Hindlimb muscle (tissue), 1 donor: ENCODE data around the gene ABCA1. TPM values are rescaled to one million over a fixed set of nuclear protein-coding genes. Genes with fewer than 3 reads are reported as not detected.
A peak's percentile ranks its signal among the peaks of the same experiment; 100 is the strongest.
"Not testable (repeated sequence)": the region's sequence is repeated elsewhere in the genome, so short reads cannot be mapped to it uniquely, and the experiment has no call there.

Source experiments
- DNase-seq: peaks from one replicate; pipeline ENCODE4 v3.0.0-alpha.2; 2013
- polyA plus RNA-seq: library from polyadenylated mRNA; unstranded; fragments of 120-200 nt; gene quantifications from one replicate; pipeline ENCODE4 v1.2.1, GENCODE V29; 2013; ENCODE audit not compliant: insufficient read length

The ABCA1 gene, protein sequence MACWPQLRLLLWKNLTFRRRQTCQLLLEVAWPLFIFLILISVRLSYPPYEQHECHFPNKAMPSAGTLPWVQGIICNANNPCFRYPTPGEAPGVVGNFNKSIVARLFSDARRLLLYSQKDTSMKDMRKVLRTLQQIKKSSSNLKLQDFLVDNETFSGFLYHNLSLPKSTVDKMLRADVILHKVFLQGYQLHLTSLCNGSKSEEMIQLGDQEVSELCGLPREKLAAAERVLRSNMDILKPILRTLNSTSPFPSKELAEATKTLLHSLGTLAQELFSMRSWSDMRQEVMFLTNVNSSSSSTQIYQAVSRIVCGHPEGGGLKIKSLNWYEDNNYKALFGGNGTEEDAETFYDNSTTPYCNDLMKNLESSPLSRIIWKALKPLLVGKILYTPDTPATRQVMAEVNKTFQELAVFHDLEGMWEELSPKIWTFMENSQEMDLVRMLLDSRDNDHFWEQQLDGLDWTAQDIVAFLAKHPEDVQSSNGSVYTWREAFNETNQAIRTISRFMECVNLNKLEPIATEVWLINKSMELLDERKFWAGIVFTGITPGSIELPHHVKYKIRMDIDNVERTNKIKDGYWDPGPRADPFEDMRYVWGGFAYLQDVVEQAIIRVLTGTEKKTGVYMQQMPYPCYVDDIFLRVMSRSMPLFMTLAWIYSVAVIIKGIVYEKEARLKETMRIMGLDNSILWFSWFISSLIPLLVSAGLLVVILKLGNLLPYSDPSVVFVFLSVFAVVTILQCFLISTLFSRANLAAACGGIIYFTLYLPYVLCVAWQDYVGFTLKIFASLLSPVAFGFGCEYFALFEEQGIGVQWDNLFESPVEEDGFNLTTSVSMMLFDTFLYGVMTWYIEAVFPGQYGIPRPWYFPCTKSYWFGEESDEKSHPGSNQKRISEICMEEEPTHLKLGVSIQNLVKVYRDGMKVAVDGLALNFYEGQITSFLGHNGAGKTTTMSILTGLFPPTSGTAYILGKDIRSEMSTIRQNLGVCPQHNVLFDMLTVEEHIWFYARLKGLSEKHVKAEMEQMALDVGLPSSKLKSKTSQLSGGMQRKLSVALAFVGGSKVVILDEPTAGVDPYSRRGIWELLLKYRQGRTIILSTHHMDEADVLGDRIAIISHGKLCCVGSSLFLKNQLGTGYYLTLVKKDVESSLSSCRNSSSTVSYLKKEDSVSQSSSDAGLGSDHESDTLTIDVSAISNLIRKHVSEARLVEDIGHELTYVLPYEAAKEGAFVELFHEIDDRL (N-terminal part only)
- 6.4 TPM for polyA plus RNA-seq

DNA sequence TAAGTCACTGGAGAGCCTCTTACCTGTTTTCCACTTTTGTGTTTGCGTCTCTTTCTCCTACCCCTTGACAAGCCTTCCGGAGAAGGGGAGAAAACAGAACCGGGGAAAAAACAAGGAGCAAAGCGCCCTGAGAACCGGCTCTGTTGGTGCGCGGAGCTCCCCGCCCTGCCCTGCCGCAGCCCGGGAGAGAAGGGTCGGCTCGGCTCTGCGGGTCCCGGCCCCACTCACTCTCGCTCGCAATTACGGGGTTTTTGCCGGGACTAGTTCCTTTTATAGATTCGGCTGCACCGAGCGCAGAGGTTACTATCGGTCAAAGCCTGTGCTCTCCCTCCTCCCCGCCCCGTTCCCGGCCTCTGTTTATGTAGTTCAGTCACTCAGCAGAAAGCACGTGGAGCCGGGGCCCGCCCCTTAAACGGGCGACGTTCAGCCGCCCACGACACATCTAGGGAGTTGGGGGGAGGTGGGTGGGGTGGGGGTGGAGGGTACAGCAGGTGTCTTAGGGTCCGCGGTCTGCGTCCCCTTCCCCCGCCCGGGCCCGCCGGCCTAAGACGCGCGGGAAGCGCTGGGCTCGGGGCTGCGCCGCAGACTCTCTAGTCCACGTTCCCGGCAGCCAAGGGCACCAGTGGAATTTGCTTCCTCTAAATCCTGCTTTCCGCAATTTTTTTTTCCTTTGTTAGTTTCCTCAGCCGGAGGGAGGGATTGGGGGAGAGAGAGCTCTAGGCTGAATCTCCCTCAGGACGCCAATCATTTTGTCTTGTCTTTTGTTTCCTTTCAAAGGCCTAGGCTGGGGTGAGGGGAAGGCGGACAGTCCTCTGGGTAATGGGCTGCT lies at the start of gene ABCA1:
Gene ABCA1 (minus strand): TSS at position 244 of the 829 bp plus-strand sequence. CDS start 24,476 bp downstream, outside the sequence.
- DNase-seq = peak; percentile 91

DNA sequence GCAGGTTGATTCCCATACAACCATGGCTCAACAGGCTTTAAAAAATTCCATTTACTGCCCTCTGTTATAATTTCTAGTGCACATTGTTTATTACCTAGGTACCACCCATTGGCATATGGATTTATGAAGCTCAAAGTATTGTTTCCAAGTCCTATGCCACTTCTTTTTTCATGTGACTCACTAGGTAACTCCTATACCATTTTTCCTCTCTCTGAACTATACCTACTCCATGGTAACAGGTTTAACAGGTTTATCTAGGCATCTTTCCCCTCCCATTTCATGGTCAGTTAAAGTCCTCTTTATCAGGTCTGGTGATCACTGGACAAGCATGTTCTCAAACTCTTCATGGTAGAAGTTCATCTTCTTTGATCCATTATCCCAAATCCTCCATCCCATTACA lies 49.6 kb upstream of the ABCA1 start:
- DNase-seq = no peak

DNA sequence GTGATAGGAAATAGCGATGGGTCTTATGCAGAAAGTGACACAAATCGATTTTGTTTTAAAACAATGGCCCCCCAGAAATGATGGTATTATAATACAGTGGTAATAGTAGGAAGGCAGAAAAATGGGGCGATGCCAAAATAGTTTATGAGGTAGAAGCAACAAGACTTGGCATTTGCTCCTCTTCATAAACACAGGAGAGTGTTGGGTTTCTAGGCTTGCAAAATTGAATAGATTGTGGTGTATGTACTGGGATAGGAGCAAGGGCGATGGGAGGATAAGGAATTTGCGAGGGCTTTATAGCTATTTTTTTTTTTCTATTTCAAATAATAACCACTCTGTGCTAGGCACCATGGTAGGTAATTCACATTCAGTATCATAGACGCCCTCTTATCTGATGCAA lies 49.2 kb upstream of the ABCA1 start:
- DNase-seq = no peak

DNA sequence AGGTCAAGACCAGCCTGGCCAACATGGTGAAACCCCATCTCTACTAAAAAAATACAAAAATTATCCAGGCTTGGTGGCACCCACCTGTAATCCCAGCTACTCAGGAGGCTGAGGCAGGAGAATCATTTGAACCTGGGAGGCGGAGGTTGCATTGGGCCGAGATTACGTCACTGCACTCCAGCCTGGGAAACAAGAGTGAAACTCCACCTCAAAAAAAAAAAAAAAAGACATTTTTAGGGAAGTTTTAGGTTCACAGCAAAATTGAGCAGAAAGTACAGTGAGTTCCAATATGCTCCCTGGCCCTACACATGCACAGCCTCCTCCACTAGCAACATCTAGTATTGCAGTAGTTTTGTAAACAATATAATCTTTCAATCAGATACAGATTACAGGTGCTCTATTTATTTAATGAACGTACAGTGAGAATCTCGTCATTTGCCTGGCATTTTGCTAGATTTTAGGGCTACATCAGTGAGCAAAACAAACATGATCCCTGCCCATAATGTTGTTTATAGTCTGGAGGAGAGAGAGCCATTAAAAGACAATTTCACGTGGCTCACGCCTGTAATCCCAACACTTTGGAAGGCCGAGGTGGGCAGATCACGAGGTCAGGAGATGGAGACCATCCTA lies 48.1 kb upstream of the ABCA1 start:
- DNase-seq = not testable (repeated sequence)

DNA sequence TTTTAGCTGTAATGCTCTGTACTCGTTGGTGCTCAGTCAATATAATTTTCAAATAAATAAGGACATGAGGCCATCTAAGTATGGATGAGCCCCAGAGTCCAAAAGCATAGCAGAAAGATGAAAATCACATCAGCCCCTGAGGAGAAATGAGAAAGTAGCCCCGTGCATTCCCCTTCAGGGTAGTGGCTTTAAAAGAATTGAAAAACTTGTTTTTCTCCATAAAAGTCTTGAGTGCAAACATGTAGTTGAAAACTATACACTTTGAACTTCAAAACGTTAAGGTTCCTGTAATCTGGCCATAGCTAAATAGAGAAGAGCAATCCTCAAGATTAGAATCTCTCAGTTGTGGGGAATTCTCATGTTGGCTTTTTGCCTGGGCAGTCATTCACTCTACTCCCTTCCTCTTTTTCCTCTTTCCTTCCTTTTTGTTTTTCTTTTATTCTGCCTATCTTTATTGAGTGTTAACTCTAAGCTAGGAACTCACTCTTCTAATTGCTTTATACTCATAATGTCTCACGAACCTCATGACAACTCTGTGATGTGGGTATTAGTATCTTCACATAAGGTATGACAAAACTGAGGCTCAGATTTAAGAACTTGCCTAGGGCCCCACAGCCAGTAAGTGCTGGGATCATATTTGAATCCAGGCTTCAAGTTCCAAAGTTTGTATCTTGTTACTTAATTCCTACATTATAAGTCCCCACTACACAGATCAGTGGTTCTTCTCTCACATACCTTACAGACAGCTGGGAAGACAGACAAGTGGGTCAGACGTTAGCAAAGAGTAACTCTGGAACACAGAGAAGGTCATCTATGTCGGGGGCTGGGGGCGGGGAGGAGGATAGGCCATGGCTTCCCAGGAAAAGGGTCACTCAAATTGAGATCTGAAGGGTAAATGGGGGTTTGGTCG lies 46.4 kb upstream of the ABCA1 start:
- no peak for DNase-seq

DNA sequence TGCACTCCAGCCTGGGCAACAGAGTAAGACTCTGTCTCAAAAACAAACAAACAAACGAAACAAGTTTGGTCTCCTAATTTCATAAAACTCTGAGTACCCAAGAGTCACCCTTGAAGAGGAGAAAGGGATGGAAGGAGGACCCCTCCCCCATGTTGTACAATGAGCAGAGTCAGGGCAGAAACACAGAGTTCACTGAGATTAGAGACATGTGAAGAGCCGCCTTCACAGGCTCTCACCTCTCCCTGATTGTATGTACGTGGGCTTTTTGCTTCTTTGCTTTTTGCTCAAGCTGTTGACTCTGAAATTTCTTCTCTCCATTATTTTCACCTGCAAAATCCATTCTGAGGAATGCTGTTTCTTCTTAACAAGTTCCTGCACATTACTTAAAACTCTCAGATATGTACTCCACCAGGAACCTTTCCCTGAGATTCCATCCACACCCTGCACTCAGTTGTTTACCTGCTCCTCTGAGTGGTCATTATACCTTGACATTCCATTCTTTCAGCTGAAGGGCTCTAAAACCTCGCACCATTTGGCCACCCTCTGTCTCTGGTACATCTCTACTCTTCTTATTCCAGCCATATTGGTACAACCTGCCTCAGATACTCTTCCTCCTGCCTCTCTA lies 44.4 kb upstream of the ABCA1 start:
- DNase-seq = no peak

DNA sequence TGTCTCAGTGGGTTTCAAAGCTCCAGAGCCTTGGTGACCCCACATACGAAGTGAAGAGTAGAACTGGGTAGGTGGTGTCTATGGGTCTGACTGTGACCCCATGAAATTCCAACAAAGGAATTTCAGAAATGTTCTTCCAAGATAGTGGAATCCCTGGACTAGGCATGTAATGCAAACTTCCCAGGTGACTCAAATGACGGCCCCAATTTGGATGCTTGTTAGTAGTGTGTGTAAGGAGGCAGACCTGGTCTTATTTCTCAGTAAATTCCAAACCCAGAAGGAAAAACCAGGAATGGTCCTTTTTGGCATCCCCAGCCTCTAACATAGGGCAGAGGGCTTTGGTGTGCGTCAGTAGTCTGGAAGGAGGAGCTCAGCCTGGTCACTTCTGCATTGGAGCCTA lies 43.6 kb upstream of the ABCA1 start:
- no peak for DNase-seq

DNA sequence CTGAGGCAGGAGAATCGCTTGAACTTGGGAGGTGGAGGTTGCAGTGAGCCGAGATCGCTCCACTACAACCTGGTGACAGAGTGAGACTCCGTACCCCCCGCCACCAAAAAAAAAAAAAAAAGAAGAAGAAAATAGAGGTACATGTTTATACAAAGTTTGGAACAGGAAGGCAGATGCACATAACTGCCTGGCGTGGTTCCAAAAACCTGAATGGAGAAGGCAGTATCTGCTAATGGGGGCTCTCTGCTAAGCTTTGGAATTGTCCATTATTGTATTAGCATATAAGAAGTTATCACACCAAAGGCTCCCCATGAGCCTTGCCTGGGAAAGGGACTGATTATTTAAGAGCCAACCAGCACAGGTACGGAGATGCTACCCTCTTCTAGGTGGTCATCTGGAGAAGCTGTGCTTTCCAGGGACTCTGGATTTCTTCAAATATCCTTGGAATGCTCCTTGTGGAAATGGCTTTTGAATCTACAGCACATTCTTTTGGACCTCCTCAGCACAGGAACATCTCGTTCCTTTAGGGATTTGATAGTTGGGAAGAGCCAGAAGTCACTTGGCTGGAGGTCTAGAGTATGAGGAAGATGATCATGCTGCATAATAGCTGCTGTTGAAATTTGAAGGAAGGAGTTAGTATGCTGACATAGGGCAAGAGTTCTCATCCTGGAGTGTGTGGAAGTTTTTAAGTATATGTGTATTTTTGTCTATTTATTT lies 42.5 kb upstream of the ABCA1 start:
- peak; percentile 14 for DNase-seq

DNA sequence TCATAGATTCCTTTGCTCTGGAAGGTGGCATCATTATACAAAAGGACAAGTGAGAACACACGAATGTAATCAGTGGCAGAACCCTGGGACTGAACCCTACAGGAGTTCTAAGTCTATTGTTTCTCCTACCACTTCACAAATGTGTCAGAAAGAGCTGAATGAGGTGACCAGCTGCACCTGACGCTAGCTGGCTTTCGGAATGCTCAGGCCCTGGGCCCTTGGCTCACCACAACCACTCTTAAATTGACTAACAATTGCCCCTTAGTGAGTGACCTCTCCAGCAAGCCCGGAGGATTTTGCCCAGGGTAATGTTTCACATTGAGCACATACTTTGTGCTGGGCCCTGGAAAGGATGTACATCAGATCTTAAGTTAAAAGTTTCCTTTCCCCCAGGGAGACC lies 41.2 kb upstream of the ABCA1 start:
- DNase-seq = no peak

DNA sequence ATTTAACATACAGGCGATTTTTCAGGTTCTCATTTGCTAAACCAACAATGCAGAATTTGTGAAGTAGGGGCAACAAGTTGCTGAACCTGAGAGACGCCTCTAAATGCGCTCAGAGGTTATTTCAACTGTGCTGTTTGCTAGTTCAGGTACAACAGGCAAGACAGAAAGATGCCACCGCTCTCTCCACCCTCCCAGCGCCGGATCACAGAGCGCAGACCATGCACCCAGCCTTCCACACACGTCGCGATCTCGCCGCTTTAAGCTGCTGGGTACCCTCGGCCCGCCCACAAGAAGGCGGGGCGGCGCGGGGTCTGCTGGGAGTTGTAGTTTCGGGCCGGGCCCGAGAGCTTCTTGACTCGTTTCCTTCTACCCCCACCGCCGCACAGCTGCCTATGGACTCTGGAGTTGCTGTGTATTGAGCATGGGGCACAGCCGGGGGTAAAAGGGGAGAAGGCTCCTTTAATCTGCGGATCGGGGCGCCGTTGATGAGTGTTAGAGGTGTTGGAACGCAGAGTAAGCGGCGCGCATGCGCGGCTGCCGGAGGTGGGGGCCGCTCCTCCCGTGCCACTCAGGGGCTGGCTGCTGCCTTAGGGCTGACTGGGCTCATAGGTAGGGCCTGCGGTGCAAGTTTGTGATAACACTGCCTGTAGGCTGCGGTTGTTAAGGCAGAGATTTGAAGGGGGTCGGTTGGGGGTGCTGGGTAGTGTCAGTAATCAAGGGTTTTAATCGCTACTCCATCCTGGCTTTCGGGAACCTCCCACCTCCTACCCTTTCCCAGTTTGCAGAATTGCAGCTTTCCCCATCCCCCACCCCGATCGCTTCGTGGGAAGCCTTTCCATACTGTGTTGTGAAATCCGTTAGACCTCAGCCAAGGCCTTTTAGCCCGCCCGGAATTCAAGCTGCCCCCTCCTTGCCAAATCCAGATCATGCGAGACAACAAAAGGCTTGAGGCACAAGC lies 40.3 kb upstream of the ABCA1 start:
- DNase-seq = peak; percentile 90

DNA sequence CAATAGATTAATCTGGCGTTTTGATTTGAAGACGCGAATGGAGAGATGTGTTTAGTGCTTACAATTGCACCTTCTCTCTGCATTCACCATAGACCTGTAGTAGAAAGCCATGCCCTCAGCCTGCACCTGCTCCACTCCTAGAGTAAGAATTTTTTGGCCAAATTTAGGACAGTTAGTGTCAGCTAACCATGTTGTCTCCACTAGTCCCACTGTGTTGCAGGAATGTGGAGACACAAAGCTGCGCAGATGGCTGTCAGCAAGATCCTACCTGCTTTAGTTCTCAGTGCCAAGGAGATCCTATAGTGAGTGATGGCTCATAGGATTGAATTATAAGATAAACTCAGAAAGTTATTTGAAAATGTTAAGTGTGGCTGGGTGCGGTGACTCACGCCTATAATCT lies 35.1 kb upstream of the ABCA1 start:
- DNase-seq = no peak

DNA sequence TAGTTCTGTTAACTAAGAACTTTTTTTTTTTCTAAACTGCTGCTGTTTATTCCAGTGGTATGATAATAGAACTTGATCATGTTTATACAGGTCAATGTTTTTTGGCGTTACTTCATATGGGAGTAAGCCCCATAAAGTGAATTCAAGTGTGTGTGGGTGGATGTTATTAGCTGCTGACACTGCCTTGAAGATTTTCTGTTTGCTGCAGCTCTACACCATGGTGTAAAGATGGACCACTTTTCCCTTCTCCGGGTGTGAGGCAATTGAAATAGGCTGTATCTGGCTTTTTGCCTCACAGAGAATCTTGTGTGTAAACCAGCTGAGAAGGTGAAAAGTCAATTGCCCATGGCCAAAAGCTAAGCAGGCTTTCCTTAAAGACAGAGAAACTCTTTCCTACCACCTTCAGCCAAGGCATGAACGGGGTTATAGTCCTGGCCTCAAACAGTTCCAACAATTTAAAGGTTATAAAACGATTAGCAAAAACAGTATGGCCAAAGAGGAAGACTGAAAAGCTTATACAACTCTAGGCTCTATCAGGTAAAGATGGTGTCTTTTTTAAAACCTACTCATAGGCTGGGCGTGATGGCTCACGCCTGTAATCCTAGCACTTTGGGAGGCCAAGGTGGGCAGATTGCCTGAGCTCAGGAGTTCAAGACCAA lies 33.9 kb upstream of the ABCA1 start:
- DNase-seq = no peak

DNA sequence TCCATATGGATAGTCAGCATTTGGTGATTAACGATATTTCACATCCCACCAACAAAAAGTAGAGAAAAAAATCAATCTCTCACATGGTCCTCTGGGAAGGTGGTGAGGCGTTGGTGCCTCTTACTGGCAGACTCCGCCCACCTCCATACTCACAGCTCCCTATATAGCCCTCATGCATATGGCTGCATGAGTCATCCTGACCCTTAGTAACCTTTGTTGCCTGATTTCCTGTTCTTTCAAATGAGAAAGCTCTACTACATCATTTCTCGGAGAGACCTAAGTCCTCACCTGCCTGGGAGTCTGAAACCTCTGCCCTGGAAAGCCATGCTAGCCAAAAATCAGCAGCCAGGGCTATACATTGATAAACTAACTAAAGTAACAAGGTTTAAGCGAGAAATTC lies 33.3 kb upstream of the ABCA1 start:
- DNase-seq = no peak

DNA sequence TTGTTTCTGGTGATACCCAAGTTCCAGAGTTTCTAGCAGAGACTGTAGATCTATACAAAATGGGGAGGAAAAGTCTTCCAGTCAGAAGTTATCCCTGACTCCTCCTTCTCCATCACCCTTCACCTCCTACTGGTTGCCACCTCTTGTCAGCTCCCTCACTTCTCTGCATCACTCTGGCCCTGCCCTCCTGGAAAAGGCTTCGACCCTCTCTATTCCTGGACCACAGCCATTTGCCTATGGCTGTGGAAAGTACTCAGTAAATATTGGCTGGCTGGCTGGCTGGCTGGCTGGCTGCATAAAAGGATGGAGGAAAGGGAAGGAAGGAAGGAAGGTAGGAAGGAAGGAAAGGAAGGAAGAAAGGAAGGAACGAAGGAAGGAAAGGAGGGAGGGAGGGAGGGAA lies 32.7 kb upstream of the ABCA1 start:
- no peak for DNase-seq

DNA sequence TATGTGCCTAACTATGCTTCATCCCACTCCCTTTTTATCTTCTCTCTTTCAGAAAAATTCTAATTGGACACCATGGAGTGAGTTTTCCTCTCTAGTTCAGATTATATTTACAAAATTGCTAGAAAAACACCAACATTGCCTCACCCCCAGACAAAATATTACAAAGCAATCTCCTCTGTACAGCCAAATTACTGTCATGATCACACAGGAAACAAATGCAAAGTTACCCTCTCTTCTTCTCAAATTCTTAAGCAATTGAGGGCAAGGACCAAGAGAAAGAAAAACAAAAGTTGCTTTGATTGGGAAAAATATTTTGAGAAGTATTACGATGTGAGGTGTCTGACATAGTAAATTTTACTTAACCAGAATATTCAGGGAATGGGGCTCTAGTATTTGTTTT lies 30.8 kb upstream of the ABCA1 start:
- DNase-seq = no peak

DNA sequence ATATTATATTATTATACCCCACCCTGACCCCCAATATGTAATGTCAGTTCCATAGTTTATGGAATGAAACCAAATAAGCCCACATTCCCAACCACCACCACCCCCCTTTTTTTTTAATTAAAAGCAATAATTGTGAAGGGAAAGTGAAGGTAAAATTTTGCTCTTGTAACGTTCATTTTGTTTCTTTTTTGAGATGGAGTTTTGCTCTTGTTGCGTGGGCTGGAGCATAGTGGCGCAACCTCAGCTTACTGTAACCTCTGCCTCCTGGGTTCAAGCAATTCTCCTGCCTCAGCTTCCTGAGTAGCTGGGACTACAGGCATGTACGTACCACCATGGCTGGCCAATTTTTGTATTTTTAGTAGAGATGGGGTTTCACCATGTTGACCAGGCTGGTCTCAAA lies 30.1 kb upstream of the ABCA1 start:
- DNase-seq = not testable (repeated sequence)

DNA sequence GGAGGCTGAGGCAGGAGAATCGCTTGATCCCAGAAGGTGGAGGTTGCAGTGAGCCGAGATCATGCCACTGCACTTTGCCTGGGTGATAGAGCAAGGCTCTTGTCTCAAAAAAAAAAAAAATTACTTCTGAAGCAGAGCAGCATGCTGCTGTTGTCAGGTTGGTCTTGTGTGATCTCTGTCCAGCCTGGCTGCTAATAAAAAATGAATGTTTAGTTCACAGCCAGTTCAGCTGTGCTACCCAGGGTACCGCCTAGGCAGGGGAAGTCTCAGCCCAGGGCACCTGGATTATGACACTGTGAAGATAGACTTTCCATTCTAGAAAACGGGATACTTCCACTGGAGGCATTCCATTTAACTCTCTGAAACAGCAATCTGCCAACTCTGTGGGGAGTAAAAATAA lies 23.5 kb upstream of the ABCA1 start:
- DNase-seq = no peak
